K562 (cell line): ENCODE results near the gene HNRNPF. TPM values are rescaled to one million over a fixed set of nuclear protein-coding genes. Genes with fewer than 3 reads are reported as not detected.

ENCODE experiments used
- CTBP1 ChIP-seq: fragments of 450-650 bp; IDR thresholded peaks from 2 replicates; pipeline ENCODE4 v1.6.1; 2016; ENCODE audit warnings: borderline replicate concordance
- DIDO1 ChIP-seq: fragments of 450-650 bp; IDR thresholded peaks from 2 replicates; pipeline ENCODE4 v1.6.1; 2016; ENCODE audit warnings: low read depth, missing biosample characterization, missing genetic modification characterization
- FOXK1 ChIP-seq: sonication (generic); formaldehyde crosslinking; IDR thresholded peaks from 2 replicates; pipeline ENCODE4 v1.8.0; 2022; ENCODE audit warnings: missing genetic modification reagents, mild to moderate bottlenecking, borderline replicate concordance
- HBP1 ChIP-seq: fragments of 450-650 bp; formaldehyde crosslinking; IDR thresholded peaks from 2 replicates; pipeline ENCODE4 v1.4.0; 2022; ENCODE audit warnings: missing genetic modification characterization
- HDAC2 ChIP-seq: fragments of 450-650 bp; IDR thresholded peaks from 2 replicates; pipeline ENCODE4 v1.6.1; 2016; ENCODE audit warnings: mild to moderate bottlenecking
- MCM2 ChIP-seq: fragments of 450-650 bp; IDR thresholded peaks from 2 replicates; pipeline ENCODE4 v1.6.1; 2017; ENCODE audit warnings: low read depth, mild to moderate bottlenecking
- TBP ChIP-seq: optimal IDR thresholded peaks from 2 replicates; pipeline ENCODE3; 2011; ENCODE audit warnings: low read depth, low read length, improper control_type of control experiment
- ZBTB49 ChIP-seq: sonication (generic); formaldehyde crosslinking; IDR thresholded peaks from 2 replicates; pipeline ENCODE4 v1.8.0; 2022; ENCODE audit warnings: missing genetic modification reagents, mild to moderate bottlenecking, borderline replicate concordance
- ZMIZ1 ChIP-seq, 2 experiments: fragments of 150-350 bp in 1 of 2; IDR thresholded peaks; 2 replicates each; pipeline ENCODE4 v1.6.1; 2012 to 2016; ENCODE audit warnings: low read depth in 2 of 2, low read length in 2 of 2, mild to moderate bottlenecking in 1 of 2, moderate library complexity in 1 of 2
- ZNF384 ChIP-seq: IDR thresholded peaks from 2 replicates; pipeline ENCODE4 v1.6.1; 2012; ENCODE audit warnings: low read depth, low read length, improper control_type of control experiment
- ZNF764 ChIP-seq: fragments of 250-450 bp; sonication (Bioruptor Pico); IDR thresholded peaks from 2 replicates; pipeline ENCODE4 v1.4.0; 2020; ENCODE audit warnings: low read depth, mild to moderate bottlenecking, moderate library complexity
- polyA plus RNA-seq, 8 experiments: library from polyadenylated mRNA; depleted of rRNA in 4 of 8; stranded (reverse) in 5 of 8; unstranded in 3 of 8; fragments of >200 nt; fragmentation: Nextera tagmentation in 2 of 8; fragmentation: Illumina TruSeq in 1 of 8; extraction: Ambion mirVana in 2 of 8; extraction: Trizol in 1 of 8; gene quantifications; 2 replicates each; pipeline versions ENCODE4 v1.2.1 to v1.2.3, GENCODE V29; 2011 to 2014; ENCODE audit warnings: inconsistent platforms in 1 of 8, missing spikeins in 1 of 8
- total RNA-seq, 7 experiments: library from RNA; depleted of rRNA in 6 of 7; stranded (reverse); fragments of >200 nt in 6 of 7; fragmentation: Illumina TruSeq in 2 of 7; extraction: Trizol in 2 of 7; gene quantifications; 2 replicates each; pipeline versions ENCODE4 v1.2.1 to v1.2.3, GENCODE V29; 2011 to 2021; ENCODE audit warnings: low replicate concordance in 1 of 7

HNRNPF gene
- total and polyA plus RNA-seq, 9 of the 15 experiments (the other 6 are each of a cell fraction or from before 2014, with no cell fraction given), result 192 to 489 (median 416) TPM

GRCh38 chr10:43417950-43418768, 9.2 kb upstream of the HNRNPF start (continued):
- peak; percentile 61; the same call in 1 of the 2 replicates for TF ChIP-seq ZNF764 (CRISPR knock-in tag)
- TF ChIP-seq TBP, result no peak
- no peak for TF ChIP-seq ZBTB49 (CRISPR knock-in tag)
- TF ChIP-seq FOXK1 (CRISPR knock-in tag), result peak; percentile 86; the same call in 1 of the 2 replicates
- peak; percentile 42; the same call in 1 of the 2 replicates for TF ChIP-seq DIDO1 (tag)
- peak in 1 of 2 experiments; percentile 99; a peak in 2 of 4 replicates for TF ChIP-seq ZMIZ1 (IDR thresholded peaks at IDR 0.05; ENCODE audit: low read depth in 2 of 2, low read length in 2 of 2)
- peak; percentile 93 for TF ChIP-seq CTBP1
- peak; percentile 99 for TF ChIP-seq HDAC2
- TF ChIP-seq ZNF384, result peak; percentile 70
- TF ChIP-seq MCM2, result no peak
- TF ChIP-seq HBP1 (CRISPR knock-in tag), result peak; percentile 84
